Aorta (tissue), 5 donors: Measurements from ENCODE around the gene ALG9. TPM values are rescaled to one million over a fixed set of nuclear protein-coding genes. Genes with fewer than 3 reads are reported as not detected.
A peak's percentile ranks its signal among the peaks of the same experiment; 100 is the strongest.

Experiments used
- ATAC-seq: fragments of 200-7000 bp; cut with Tn5 transposase; one replicate; pipeline ENCODE4 v1.9.1; 2022; ENCODE audit warnings: moderate library complexity; ENCODE audit not compliant: low FRiP score
- DNase-seq, 2 donors: peaks; one replicate each; pipeline ENCODE4 v3.0.0-alpha.2; 2020
- H3K27ac ChIP-seq, 2 donors: one replicate each; pipeline ENCODE4 v1.5.1; 2013; ENCODE audit warnings: low read length in 2 of 2, mild to moderate bottlenecking in 2 of 2, moderate library complexity in 2 of 2, control low read depth in 1 of 2, inconsistent platforms in 1 of 2, low read depth in 1 of 2
- H3K27me3 ChIP-seq, 2 donors: one replicate each; pipeline ENCODE4 v1.6.1; 2013; ENCODE audit warnings: control low read depth in 1 of 2, low read length in 1 of 2, mild to moderate bottlenecking in 1 of 2, moderate library complexity in 1 of 2; ENCODE audit not compliant: insufficient read depth in 2 of 2, control insufficient read depth in 1 of 2
- H3K36me3 ChIP-seq, 2 donors: one replicate each; pipeline ENCODE4 v1.6.1; 2013; ENCODE audit warnings: control low read depth in 1 of 2, low read length in 1 of 2, mild to moderate bottlenecking in 1 of 2; ENCODE audit not compliant: insufficient read depth in 2 of 2, control insufficient read depth in 1 of 2
- H3K4me1 ChIP-seq, 2 donors: one replicate each; pipeline ENCODE4 v1.6.1; 2013; ENCODE audit warnings: low read length in 2 of 2, control low read depth in 1 of 2, mild to moderate bottlenecking in 1 of 2, moderate library complexity in 1 of 2; ENCODE audit not compliant: insufficient read depth in 2 of 2, control insufficient read depth in 1 of 2
- H3K4me3 ChIP-seq, 2 donors: one replicate each; pipeline ENCODE4 v1.5.1; 2013; ENCODE audit warnings: low read length in 2 of 2, control low read depth in 1 of 2, mild to moderate bottlenecking in 1 of 2
- H3K9me3 ChIP-seq: one replicate; pipeline ENCODE4 v1.6.1; 2013; ENCODE audit warnings: mild to moderate bottlenecking, low read length; ENCODE audit not compliant: control insufficient read depth
- WGBS, 2 donors: extraction: QIAGEN DNeasy Blood & Tissue Kit; methylation state at CpG; one replicate each; pipeline ENCODE4 v1.1.7; 2013; 5-methylcytosine and 5-hydroxymethylcytosine counted together
- intact Hi-C, 2 donors: fragments of 100-400 bp; cut with DNase I; formaldehyde crosslinking; loops; one replicate each; pipeline versions ENCODE4 v1.14.2 to v1.15.0; 2022
- polyA plus RNA-seq, 2 donors: library from polyadenylated mRNA; stranded (reverse); fragments of 200-250 nt; gene quantifications; one replicate each; pipeline ENCODE4 v1.2.3, GENCODE V29; 2013
- total RNA-seq, 2 donors: library from RNA; stranded (reverse); fragmentation: NEBNext Ultra II Directional; extraction: Animal tissue kit (Norgen Biotek cat#: 25700); gene quantifications; one replicate each; pipeline ENCODE4 v1.2.1, GENCODE V29; 2021
- donor health status: healthy with polysubstance abuse.
- donor health status: Bipolar disorder and iron deficiency.
- donor health status: DM: no; HTN: no; CAD: no.
- donor health status: DM: no; HTN: no; CAD: no.
- donor health status: DM: yes; HTN: yes; CAD: no.

ALG9 gene
- total and polyA plus RNA-seq, 4 donors = 6.4 to 31.0 (median 26.4) TPM

DNA sequence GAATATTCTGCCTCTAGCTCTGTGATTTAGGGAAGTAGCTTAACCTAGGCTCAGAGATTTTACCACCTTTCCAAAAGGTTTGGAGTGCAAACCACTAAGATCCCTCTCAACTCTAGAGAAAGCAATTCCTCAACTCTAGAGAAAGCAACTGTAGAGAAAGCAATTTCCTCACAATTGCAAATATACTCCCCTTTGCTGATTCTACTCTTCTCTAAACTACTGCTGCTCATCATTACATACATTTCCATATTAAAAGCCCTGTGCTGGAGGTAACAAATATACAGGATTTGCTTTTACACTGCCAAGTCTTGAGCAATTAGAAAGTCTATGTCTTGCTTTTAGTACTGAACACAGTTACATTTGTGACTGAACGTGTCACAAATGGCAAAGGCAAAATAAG, 48.2 kb downstream of the ALG9 start:
- intact Hi-C loops = no loop called here
- Histone ChIP-seq H3K4me1 (no peaks in the 10 kb centered on the region), H3K27ac (no peak overlapping the region), H3K36me3 (peaks cover 0 to 2% of the 10 kb centered on the region in 2 donors), H3K27me3 (no peaks in the 10 kb centered on the region), H3K4me3 (no peak overlapping the region), H3K9me3 (no peaks in the 10 kb centered on the region)
- WGBS, 2 donors = 32 to 61% methylated on average over 1 of the region's 1 CpG
- ATAC-seq = no peak
- no peak for DNase-seq

DNA sequence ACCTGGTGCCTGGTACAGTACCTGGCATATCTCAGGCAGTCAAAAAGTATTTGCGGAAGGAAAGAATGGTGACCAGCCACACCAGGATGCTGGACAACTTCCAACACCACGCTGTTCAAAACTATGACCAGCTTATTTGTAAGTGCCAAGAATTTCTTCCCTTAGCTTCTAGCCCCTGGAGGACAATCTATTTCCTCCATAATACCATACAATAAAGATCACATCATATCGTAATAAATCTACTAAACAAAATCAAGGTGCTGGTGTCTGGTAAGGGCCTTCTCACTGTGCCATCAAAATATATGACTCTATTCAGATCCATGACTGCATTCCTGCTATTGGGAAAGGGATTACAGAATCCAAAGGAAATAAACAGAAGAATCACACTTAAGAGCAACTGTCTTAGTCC, 51.5 kb downstream of the ALG9 start:
- H3K36me3 ChIP-seq = peaks cover 0 to 2% of the 10 kb centered on the region in 2 donors
- 41 to 51% methylated on average over 3 of the region's 3 CpGs for WGBS, 2 donors
- no peaks in the 10 kb centered on the region for H3K27me3 ChIP-seq
- H3K27ac ChIP-seq = no peak overlapping the region
- peak; percentile 66 for ATAC-seq
- DNase-seq = no peak
- intact Hi-C loops = no loop called here
- H3K4me3 ChIP-seq = no peak overlapping the region
- H3K4me1 ChIP-seq = no peaks in the 10 kb centered on the region
- H3K9me3 ChIP-seq = no peaks in the 10 kb centered on the region

DNA sequence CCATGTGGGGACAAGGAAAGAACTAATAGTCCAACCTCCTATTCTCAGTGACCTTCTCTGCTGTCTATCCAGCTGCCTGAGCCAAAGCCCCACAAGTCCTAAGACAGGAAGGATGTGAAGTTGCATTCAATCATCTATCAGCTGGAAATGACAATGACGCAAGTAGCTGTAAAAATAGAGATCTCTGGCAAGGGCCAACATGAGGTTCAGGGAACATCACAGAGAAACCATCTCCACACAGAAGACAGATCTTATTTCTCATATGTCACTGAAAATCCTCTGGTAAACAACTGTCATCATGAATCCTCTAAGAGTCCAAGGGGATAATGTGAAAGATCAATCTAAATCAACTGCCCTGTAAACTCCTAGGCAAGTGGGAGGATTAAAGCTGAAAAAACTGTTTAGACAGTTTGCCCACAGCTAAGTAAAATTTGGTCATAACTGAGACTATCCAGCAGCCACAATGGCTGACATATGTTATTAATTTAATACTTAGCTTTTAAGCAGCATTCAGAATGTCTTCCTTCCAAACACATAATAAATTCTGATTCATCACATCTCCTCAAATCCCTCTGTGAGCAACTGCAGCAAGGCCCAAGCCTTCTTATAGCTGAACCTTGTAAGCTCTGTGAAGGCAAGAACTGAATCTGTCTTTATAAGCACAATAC, 52.1 kb downstream of the ALG9 start:
- intact Hi-C loops = no loop called here
- peak; percentile 63 for ATAC-seq

DNA sequence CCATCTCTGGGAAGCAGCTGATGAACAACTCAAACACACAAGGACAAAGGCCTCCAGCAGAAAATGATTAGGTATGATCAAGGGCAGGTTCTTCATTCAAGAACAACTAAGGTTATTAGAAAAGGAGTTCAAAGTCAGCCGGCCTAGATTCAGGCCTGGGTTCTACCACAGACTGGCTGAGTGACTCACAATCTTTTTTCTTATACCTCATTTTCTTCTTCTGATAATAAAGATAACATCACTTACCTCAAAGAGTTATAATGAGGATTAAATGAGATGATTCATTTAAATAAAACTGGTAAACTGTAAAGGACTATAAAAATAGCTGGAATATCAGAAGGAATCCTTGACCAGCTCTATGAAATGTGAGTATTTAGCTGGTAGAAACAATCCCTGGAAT, 55.9 kb downstream of the ALG9 start:
- H3K27ac ChIP-seq = no peak overlapping the region
- H3K4me3 ChIP-seq = no peak overlapping the region
- no peak for ATAC-seq
- WGBS, 2 donors = 92 to 99% methylated on average over 1 of the region's 1 CpG
- intact Hi-C loops = no loop called here
- peaks cover 0 to 2% of the 10 kb centered on the region in 2 donors for H3K36me3 ChIP-seq
- H3K27me3 ChIP-seq = no peaks in the 10 kb centered on the region
- H3K4me1 ChIP-seq = no peaks in the 10 kb centered on the region
- DNase-seq = no peak
- no peaks in the 10 kb centered on the region for H3K9me3 ChIP-seq

More for the DNA sequence above, 52.1 kb downstream of the ALG9 start:
- no peaks in the 10 kb centered on the region for H3K27me3 ChIP-seq
- 81 to 95% methylated on average over 1 of the region's 1 CpG for WGBS, 2 donors
- H3K9me3 ChIP-seq = no peaks in the 10 kb centered on the region
- H3K27ac ChIP-seq = no peak overlapping the region
- H3K4me3 ChIP-seq = no peak overlapping the region
- no peak for DNase-seq
- no peaks in the 10 kb centered on the region for H3K4me1 ChIP-seq
- peaks cover 0 to 2% of the 10 kb centered on the region in 2 donors for H3K36me3 ChIP-seq

DNA sequence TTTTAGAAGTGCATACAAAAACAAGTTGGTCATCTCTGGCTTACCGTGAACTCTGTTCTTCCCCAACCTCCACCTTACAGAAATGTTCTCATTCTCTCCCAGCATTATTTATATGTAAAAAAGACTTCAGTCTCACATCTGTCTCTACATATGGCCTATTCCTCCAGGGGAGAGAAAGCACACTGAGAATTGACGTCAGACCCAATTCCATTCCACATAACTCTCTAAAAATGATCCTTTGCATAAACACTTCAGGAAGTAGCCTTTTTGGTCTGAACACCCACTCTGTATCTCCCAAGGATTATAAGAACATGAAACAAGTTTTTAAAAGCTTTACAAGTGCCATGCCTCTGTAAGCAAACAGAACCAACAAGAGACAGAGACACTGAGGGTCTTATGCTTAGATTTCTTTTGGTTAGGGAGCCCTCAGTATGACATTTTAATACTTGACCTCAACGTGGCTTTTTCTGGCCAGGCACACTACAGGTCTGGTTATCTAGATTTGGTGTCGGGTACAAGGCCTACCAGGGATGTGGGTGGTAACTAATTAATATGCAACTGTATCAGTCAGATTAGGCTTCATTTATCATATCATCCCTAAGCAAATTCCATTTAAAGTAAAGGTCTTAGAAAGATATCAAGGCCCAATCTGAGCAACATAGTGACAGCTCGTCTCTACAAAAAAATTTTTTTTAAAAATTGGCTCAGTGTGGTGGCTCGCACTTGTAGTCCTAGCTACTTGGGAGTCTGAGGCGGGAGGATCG, 56.6 kb downstream of the ALG9 start:
- Histone ChIP-seq H3K27me3 (no peaks in the 10 kb centered on the region), H3K27ac (peak overlapping the region in 1 of 2 donors; percentile 56)
- WGBS, 2 donors = 56 to 60% methylated on average over 8 of the region's 8 CpGs

DNA sequence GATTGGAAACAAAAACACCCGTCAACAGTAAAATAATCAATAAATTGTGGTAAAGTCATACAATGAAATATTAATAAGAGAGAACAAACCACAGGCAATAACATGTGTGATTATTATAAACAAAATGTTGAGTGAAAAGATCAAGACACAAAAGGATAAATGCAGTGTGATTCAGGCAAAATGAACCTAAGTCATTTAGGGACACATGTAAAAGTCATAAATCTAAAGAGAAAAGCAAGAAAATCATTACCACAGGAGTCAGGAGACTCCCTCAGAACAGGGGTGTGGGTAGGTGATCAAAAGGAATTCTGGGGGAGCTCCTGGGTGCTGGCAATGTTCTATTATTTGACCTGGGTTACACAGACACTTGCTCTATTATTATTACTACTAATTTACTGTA, 57.3 kb downstream of the ALG9 start:
- intact Hi-C loops = no loop called here
- 84 to 91% methylated on average over 1 of the region's 1 CpG for WGBS, 2 donors
- no peaks in the 10 kb centered on the region for H3K9me3 ChIP-seq
- H3K27me3 ChIP-seq = no peaks in the 10 kb centered on the region
- H3K4me1 ChIP-seq = no peaks in the 10 kb centered on the region
- ATAC-seq (no peak), DNase-seq (no peak)
- peaks cover 0 to 2% of the 10 kb centered on the region in 2 donors for H3K36me3 ChIP-seq
- no peak overlapping the region for H3K27ac ChIP-seq
- H3K4me3 ChIP-seq = no peak overlapping the region

More for the DNA sequence above, 56.6 kb downstream of the ALG9 start:
- intact Hi-C loops = no loop called here
- DNase-seq = no peak
- no peak for ATAC-seq
- Histone ChIP-seq H3K9me3 (no peaks in the 10 kb centered on the region), H3K36me3 (peaks cover 0 to 2% of the 10 kb centered on the region in 2 donors), H3K4me1 (no peaks in the 10 kb centered on the region), H3K4me3 (no peak overlapping the region)

DNA sequence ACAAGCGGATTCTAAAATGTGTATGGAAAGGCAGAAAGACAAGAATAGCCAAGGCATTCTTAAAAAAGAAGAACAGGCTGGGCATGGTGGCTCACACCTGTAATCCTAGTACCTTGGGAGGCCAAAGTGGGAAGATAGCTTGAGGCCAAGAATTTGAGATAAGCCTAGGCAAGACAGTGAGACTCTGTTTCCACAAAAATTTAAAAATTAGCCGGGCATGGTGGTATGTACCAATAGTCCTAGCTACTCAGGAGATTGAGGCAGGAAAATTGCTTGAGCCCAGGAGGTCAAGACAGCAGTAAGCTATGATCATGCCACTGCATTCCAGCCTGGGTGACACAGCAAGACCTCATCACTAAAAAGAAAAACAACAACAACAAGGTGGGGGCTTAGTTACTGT, 59.2 kb downstream of the ALG9 start:
- 97 to 99% methylated on average over 2 of the region's 2 CpGs for WGBS, 2 donors
- DNase-seq (no peak), ATAC-seq (no peak)
- Histone ChIP-seq H3K4me1 (no peaks in the 10 kb centered on the region), H3K4me3 (no peak overlapping the region), H3K36me3 (peaks cover 0 to 4% of the 10 kb centered on the region in 2 donors), H3K9me3 (no peaks in the 10 kb centered on the region), H3K27ac (no peak overlapping the region), H3K27me3 (no peaks in the 10 kb centered on the region)
- intact Hi-C loops = no loop called here

DNA sequence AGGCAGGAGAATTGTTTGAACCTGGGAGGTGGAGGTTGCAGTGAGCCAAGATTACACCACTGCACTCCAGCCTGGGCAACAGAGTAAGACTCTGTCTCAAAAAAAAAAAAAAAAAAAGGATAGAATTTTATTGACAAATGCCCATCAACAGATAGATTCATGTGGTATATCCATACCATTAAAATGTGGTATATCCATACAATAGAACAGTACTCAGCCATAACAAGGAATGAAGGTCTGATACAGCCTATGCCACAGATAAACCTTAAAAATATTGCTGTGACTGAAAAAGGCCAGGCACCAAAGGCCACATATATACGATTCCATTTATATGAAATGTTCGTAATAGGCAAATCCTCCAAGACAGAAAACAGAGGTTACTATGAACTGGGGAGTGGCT, 59.9 kb downstream of the ALG9 start:
- Histone ChIP-seq H3K27ac (no peak overlapping the region), H3K9me3 (no peaks in the 10 kb centered on the region), H3K4me3 (no peak overlapping the region), H3K36me3 (peaks cover 0 to 4% of the 10 kb centered on the region in 2 donors), H3K4me1 (no peaks in the 10 kb centered on the region), H3K27me3 (no peaks in the 10 kb centered on the region)
- WGBS, 2 donors = 99% methylated on average over 2 of the region's 2 CpGs
- DNase-seq (no peak), ATAC-seq (no peak)
- intact Hi-C loops = no loop called here

DNA sequence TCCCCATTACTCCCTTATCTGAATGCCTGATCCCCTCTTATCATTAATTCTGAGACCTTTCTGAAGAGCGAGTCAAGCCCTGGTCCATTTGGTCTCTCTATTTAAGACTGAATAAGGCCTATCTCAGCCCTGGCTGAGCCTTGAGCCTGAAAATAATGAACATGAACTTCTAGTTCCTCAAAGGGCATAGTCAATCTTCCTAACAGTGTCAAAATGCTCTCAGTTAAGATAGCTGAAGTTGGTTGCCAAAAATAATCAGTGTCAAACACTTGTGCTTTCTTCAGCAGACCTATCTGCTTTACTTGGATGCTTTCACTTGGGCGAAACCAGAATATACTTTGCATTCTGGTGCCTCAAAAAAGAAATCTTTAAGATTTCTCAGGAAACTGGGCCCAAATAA, 62.5 kb downstream of the ALG9 start:
- no peak overlapping the region for H3K27ac ChIP-seq
- 95 to 96% methylated on average over 2 of the region's 2 CpGs for WGBS, 2 donors

More for the DNA sequence above, 62.5 kb downstream of the ALG9 start:
- intact Hi-C loops = no loop called here
- no peaks in the 10 kb centered on the region for H3K27me3 ChIP-seq
- peaks cover 6 to 10% of the 10 kb centered on the region in 2 donors for H3K36me3 ChIP-seq
- no peaks in the 10 kb centered on the region for H3K4me1 ChIP-seq
- H3K9me3 ChIP-seq = no peaks in the 10 kb centered on the region
- no peak for ATAC-seq
- no peak for DNase-seq
- H3K4me3 ChIP-seq = no peak overlapping the region
